HL-60/S4 treated with phorbol 12-myristate 13-acetate at 8.2 ng/mL for 4 days and 3 days (cell line): ENCODE results near the gene PRDM5.

ENCODE experiments used
- in situ Hi-C: fragments of 300-500 bp; cut with MboI; formaldehyde crosslinking; loops from 2 replicates; pipeline ENCODE4 v1.15.0; 2022; ENCODE audit warnings: low sequenced_read_pairs

PRDM5 gene

DNA sequence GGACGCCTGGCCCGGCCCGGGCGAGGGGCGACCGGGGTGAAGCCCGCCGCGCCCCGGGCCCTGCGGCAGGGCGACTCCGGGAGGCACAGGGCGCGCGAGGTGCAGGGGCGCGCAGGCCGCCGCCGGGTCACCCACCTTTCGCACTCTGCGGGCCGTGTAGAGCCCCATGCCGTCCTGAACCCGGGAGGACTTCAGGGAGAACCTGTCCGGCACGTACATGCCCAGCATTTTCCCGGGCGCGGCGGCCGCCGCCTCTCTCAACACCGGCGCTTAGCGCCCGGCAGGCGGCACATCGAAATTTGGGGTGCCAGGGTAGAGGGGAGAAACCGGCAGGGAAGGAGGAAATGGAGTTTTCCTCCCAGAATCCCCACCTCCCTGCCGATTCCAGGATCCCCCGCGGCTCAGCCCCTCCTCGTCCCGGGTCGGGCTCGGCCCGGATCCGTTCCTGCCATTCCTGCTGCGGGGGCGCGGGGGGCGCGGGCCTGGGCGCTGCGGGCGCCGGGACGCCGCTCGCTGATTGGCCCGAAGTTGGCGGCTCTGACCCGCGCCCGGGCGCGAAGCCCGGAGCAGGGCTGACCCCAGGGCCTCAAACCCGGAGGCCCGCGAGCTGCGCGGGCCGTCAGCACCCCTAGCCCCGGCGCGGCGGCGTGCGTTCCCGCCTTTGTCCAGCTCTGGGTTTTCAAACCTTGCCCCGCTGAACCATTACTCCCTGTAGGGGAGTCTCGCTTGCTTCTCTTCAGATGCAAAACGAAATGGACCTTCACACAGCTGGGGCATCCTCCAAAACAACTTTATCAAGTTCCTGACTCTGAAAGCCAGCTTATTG lies at the start of gene PRDM5:
PRDM5 (minus strand) TSS at position 346 of the 826 bp plus-strand sequence; CDS start at position 228, 118 bp downstream.
- in situ Hi-C loops, result no loop called here

DNA sequence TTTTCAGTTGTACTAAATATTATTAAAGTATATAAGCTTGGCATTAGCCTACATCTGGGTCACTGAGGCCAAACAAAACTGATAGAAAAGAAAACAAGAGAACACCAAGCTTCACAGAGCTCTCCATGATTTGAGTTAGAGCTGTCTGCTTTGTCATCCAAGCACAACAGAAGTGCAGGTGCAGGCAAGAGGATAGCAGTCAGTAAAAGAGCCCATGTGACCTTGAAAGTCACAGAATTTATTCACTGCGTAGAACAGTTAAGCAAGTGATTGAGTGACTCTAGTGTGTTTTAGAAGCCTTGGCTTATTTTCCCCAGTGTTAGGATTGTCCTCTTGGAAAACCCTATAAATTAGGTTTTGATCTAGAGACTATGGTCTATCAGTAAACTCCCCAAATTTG lies 49.4 kb upstream of the PRDM5 start:
- in situ Hi-C loops, result no loop called here

DNA sequence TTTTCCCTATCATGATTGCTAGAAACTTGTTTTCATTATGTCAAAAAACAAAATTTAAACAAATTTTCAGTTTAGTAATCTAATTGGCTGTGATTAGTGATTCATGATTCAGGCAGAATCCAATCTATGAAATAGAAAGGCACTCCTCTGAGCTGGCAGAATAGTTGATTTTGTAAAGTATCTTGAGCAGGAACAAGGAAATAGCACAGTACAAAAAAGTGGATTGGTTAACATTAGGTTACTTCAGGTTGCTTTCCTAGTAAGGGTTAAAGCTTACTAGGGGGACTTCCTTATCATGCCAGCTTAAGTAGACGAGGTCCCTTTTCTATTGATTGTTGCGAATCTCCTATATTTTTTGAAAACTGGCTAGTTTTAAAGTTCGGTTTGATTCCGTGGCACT lies 43.4 kb upstream of the PRDM5 start:
- in situ Hi-C loops, result no loop called here

DNA sequence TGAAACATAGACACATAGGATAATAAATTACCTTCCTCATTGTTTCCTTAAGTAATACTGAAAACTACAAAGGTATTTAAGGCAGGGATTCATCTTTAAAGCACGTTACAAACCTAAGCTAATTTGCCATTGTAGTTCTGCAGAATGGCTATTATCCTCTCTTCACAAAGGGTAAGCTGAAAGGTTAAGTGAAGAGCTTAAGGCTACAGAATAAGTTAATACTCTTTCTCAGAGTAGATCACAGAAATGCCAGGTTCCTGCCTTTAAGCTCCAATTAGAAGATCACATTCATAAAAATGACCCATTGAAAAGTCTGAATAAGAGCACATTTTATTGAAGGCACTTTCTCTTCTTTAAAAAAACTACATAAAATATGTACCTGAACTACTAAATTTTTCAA lies 42.1 kb upstream of the PRDM5 start:
- in situ Hi-C loops, result no loop called here

DNA sequence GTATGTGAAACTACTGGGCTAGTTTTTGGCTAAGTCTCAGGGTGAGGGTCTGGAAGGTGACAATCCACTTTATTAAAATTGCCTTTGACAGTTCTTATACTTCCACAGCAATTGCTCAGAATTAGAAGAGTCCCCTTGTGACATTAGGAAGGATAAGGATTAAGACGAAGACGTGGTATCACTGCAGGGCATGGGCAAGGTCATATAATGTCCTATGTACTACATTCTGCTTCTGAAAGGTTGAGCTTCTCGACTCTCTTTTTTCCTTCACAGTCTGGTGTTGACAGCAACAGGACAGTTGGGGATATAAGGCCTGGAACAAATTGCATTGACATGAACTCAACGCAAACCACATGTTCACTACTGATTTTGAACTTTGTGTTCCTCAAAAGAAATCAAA lies 40.9 kb upstream of the PRDM5 start:
- in situ Hi-C loops, result no loop called here

DNA sequence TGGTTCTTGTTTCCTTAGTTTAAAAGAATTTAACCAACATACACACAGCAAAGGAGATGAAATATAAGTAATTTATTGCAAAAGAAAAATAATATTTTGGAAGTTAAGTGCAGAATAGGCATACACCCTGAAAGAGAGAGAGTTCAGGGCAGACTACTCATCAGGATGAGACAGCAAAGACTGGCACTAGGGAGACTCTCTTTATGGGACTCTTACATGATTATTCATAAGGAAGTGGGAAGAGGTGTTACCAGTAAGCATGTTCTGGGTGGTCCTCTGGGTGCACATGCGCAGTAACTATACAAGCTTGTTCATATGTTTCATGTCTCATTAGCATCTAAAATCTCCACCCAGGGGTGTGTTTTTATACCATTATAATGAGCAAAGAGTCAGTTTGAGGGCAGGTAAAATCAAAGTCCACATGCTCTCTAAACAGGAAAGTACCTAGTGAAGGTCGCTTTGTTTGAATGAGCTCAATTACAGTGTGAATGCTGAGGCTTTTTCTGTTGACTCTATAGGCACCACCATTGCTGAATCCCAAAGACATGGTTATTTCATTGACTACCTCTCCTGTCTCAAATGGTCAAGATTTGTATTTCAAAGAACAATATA lies 38.2 kb upstream of the PRDM5 start:
- in situ Hi-C loops, result no loop called here

DNA sequence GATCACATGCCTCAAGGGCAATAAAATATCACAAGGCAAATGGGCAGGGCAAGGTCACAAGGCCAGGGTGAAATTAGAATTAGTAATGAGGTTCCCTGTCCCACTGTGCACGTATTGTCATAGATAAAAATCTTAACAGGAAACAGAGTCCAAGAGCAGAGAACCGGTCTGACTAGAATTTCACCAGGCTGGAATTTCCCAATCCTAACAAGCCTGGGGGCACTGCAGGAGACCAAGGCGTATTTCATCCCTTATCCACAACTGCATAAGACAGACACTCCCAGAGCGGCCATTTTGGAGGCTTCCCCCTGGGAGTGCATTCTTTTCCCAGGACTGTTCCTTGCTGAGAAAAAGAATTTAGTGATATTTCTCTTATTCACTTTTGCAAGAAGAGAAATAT lies 25.9 kb upstream of the PRDM5 start:
- in situ Hi-C loops, result no loop called here

DNA sequence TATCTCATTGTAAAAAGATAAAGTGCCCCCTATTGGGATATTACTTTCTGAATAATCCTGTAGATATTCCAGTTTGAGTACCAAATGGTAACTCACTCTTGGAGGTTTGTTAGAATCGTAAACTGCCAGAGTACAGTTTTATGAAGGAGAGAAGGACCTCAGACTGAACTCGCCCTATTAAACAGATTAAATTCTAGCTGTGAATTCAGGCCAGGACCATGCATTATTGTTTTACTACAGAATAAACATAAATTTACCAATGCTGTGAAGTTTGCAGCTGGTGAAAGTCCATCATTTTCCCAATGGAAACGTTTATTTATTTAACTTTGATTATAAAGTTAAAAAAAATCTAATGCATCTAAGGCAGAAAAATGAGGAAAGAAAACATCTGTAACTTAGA lies 20.2 kb upstream of the PRDM5 start:
- in situ Hi-C loops, result no loop called here

DNA sequence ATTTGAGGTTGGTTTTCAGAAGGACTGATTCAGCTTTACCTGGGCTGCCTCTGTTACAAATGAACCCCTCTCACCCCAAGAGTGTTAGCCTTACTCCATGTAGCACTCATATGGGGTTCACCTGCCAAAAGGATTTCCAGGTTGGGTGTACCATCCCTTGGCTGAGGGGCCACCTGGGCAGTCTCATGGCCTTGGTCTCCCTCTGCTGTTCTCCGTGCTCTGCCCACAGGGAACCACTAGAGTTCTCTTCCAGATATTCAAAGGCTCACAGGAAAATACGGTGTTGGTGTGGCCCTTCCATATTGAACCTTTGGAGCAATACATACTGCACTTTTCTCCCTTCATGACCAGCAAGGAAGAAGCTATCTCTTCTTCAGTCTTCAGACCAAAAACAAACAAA lies 18.0 kb upstream of the PRDM5 start:
- in situ Hi-C loops, result no loop called here

DNA sequence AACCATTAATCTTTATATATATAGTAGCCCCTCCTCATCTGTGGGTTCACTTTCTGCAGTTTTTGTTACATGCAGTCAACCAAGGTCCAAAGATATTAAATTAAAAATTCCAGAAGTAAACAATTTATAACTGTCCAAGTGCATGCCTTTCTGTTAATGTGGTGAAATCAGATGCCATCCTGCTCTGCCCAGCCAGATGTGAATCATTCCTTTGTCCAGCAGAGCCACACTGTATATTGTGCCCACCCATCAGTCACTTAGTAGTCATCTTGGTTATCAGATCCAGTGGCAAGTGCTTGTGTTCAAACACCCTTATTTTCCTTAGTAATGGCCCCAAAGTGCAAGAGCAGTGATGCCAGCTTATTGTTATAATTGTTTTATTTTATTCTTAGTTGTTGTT lies 17.2 kb upstream of the PRDM5 start:
- in situ Hi-C loops, result no loop called here

DNA sequence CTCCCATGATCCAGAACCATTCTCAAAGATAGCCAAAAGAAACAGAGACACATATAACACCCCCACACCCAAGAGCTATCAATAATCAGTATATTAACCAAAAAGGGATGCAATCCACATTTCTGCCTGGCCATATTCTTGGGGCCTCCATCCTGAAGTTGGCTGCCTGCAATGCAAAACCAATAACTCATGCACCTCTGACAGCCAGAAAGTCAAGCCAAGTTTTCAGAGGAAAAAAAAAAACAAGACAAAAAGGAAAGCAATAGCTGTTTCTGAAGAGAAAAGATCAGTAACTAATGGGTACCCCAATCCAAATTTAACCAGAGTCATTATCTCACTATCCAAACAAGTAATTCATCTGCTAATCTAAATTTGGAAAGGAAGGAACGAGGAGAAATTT lies 7.3 kb upstream of the PRDM5 start:
- in situ Hi-C loops, result no loop called here

DNA sequence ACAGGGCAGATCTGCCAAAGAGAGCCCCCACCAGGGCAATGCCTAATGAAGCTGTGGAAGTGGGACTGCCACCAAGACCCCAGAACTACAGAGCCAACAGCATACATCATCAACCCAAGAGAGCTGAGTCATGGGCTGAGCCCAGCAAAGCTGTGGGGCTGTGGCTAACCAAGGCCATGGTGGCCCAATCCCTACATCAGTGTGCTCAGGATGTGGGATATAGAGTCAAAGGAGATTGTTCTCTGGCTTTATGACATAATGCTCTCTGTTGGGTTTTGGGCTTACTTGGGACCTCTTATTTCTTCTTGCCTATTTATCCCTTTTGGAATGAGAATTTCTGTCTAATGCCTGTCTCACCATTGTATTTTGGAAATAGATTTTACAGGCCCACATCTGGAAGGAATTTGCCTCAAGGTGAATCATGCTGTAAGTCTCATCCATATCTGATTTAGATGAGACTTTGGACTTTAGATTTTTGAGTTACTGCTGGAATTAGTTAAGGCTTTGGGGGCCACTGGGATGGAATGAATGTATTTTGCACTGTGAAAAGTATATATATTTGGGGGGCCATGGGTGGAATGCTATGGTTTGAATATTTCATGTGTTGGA lies 5.4 kb upstream of the PRDM5 start:
- in situ Hi-C loops, result no loop called here

DNA sequence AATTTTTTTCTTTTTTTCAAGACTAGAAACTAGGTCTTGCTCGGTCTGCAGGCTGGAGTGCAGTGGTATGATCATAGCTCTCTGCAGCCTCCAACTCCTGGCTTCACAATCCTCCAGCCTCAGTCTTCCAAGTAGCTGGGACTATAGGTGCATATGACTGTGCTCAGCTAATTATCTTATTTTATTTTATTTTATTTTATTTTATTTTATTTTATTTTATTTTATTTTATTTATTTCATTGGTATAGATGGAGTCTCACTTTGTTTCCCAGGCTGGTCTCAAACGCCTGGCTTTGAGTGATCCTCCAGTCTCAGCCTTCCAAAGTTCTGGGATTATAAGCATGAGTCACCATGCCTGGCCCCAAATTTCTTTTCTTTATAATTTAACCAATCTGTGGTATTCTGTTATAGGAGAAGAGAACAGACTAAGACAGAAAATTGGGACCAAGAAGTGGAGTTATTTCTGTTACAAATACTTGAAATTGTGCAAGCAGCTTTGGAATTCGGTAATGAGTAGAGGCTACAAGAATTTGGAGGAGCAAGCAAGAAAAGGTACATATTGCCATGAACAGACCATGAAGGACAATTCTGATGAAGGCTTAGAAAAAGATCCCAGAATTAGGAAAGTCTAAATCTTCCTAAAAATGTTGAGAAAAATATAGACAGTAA lies 4.0 kb upstream of the PRDM5 start:
- in situ Hi-C loops, result no loop called here

DNA sequence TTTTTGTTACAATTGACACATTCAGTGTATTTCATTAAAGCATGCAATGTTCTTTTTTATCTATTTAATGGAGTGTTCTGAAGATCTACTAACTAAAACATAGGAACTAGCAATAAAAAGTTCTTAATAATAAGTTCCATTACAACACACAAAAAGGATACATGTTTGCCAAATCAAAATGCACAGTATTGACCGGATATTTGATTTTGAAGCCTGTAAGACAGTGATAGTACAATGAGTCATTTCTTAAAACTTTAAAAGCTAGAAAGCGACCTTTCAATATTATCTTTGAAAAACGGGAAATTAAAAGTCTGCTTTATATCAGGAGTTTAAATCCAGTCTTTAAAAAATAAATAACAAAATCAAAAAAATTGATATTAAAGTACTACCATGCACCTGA lies 2.4 kb upstream of the PRDM5 start:
- in situ Hi-C loops, result no loop called here

DNA sequence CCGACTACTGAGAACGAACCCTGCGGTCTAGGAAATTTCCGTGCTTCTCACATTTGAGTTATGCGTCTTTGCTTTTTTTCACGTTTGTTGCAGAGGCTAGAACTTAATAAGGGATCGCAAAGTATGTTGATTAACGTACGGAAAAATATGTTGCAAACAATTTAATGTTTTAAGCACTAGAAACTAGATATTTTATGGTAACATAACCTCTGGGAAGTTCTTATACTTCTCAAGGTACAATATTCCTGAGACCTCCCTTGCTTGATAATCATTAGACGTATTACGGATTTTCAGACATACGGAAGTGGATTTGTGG lies 639 bp upstream of the PRDM5 start:
- in situ Hi-C loops, result no loop called here

DNA sequence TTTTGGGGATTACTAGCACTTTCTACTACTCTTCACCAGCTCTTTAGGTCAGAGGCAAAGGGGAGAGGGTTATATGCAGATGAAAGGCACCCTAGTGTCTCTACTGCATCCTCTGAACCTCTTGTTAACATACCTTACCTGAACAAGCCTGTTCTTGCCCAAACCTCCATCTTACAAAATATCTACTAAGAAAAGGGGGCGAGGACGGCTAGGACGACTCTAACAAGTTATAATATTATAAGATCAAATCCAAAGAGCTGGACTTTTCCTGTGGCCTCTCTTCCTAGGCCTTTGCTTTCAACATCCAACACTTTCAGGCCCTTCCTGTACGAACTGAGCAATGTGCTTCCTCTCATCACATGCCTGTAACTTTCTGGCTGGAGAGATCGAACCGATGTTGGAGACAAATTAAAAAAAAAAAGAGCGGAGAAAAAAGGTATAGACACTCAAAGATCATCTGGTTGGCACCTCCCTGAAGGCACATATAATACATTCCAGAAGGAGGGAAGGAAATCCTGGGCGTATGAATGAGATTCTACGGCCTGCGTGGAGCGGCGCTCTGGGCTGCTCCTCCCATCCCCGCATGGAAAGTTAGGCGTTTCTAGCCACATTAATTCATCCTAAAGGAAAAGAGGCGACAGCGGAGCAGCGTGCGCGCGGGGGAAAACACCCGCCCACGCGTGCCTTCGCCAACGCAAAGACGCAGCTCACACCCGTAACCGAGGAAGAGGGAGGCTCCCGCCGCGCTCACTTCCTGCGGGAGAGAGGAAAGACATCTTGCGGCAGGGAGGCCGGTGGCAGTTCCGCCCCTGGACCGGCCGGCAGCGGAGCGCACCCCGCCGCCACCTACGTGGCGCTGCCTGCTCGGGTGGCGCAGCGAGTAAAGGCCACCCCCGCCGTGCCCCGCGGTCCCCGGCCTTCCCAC lies 808 bp downstream of the PRDM5 start:
- in situ Hi-C loops, result no loop called here

DNA sequence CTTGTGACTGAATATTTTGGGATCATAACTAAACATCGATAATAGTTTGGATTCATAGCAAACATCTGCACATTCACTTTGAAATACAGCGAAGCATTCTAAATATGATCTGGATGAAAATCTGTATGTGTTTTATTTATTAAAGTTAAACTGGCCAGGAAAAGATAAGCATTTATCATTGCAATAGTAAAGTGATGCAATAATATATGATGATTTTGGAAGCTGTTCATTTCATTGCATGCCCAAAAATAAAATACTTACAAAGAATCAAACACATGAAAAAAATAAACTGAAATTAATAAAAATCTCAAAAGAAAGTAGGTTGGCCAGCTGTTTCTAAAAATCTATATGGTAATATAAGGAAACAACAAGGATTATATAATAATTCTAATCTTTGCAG lies 1.9 kb downstream of the PRDM5 start:
- in situ Hi-C loops, result no loop called here

DNA sequence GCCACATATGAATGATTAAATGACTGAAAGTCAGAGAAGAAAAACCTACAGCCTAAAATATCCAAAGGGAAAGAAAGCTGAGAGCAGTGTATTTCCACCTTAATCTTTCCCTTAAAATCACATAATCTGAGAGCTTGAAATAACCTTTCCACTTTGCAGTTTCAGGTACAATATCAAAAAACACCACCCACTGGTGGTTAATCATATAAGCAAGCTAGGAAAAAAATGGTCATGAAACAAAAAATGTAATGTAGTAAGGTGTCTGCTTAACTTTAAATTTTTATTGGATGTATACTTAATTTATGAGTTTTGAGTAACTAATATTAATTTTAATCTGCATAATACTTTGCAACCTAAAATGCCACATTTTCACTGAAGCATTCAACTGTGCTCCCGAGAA lies 3.2 kb downstream of the PRDM5 start:
- in situ Hi-C loops, result no loop called here

DNA sequence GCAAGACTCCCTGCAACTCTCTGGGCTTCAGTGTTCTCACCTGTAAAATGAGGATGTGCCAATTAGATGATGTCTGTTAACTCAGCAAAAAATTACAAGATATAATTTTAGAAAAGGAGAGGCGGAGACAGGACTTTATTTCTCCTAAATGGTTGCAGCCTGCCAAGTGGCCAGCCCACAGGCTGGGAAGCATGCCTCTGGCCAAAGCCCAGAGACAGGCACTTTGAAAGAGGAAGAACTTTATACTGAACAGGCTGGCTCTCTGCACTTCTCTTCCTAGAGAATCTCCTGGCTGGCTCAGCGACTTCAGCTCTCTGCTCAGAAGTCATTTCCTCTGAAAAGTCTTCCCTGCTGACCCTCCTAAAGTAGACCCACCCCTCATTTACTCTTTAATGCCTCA lies 3.7 kb downstream of the PRDM5 start:
- in situ Hi-C loops, result no loop called here

DNA sequence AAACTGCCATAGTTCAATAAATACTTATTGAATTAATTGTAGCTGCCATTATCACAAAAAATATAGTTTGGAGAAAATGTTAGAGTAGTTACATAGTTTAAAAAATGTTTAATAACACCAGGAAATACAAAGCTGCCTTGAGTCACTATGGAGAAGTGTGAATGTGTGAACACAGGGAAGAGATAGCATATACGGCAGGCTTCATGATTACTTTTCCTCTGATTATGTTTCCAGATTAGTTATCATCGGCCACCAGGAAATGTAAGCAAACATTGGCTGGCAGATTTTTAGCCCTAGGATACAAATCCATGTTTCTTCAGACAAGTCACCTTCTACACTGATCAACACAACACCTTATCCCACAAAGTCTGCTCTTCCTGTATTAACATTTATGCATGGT lies 4.4 kb downstream of the PRDM5 start:
- in situ Hi-C loops, result no loop called here

DNA sequence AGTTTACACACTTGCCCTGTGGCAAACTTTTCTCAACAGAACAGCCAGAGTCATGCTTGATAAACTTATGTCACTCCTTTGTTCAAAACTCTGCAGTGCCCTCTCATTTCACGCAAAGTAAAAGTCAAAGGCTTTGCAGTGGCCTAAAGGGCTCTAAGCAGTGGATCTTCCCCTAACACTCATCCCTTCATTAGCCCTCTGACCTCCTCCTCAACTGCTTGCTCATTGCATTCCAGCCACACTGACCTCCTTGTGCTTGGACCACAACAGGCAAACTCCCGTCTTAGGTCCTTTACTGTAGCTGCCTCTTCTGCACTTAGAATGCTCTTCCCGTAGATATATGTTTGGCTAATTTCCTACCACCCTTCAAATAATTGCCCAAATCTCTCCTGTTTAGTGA lies 5.6 kb downstream of the PRDM5 start:
- in situ Hi-C loops, result no loop called here
